Measurements from ENCODE around the gene KRTAP1-1.
"Not testable (repeated sequence)": the region's sequence is repeated elsewhere in the genome, so short reads cannot be mapped to it uniquely, and the experiment has no call there.

Gene KRTAP1-1

GRCh38 chr17:41009301-41009760 is 31.9 kb downstream of the KRTAP1-1 start:
- no peak for DNase-seq

- no peak for DNase-seq
Measured at GRCh38 chr17:41008811-41009210, 32.4 kb downstream of the KRTAP1-1 start, which contains the start of gene KRTAP3-1. TSS of gene KRTAP3-1 (minus strand) at chr17:41009128. CDS start at chr17:41009074, 54 bp downstream.

GRCh38 chr17:41004397-41004796 is 36.9 kb downstream of the KRTAP1-1 start:
- DNase-seq, result no peak

GRCh38 chr17:41003926-41004325 is 37.3 kb downstream of the KRTAP1-1 start:
- DNase-seq, result no peak

GRCh38 chr17:41002814-41003213 is 38.4 kb downstream of the KRTAP1-1 start:
- DNase-seq, result no peak

GRCh38 chr17:41001795-41002194 is 39.5 kb downstream of the KRTAP1-1 start:
- no peak for DNase-seq

- not testable (repeated sequence) for DNase-seq
Measured at GRCh38 chr17:40999563-40999962, 41.7 kb downstream of the KRTAP1-1 start, which contains the start of gene KRTAP3-2. TSS of gene KRTAP3-2 (minus strand) at chr17:40999906. CDS start at chr17:40999853, 53 bp downstream.

GRCh38 chr17:40997361-40997760 is 43.9 kb downstream of the KRTAP1-1 start:
- DNase-seq, result no peak

GRCh38 chr17:40996829-40997228 is 44.4 kb downstream of the KRTAP1-1 start:
- DNase-seq, result no peak

- DNase-seq, result no peak
Measured at GRCh38 chr17:40995116-40995515, 46.1 kb downstream of the KRTAP1-1 start.

GRCh38 chr17:40993839-40994238 is 47.4 kb downstream of the KRTAP1-1 start, which contains the start of gene KRTAP3-3:
TSS of gene KRTAP3-3 (minus strand) at chr17:40994164. CDS start at chr17:40994097, 67 bp downstream.
- no peak for DNase-seq

GRCh38 chr17:40993084-40993483 is 48.2 kb downstream of the KRTAP1-1 start:
- no peak for DNase-seq

- DNase-seq, result no peak
Measured at GRCh38 chr17:40992666-40993065, 48.6 kb downstream of the KRTAP1-1 start.
